HG02571 (cell line): ENCODE results near the gene CAV1.
A peak's percentile ranks its signal among the peaks of the same experiment; 100 is the strongest.
"Not testable (repeated sequence)": the region's sequence is repeated elsewhere in the genome, so short reads cannot be mapped to it uniquely, and the experiment has no call there.

Source experiments
- ATAC-seq: cut with Tn5 transposase; IDR thresholded peaks from one replicate; pipeline ENCODE4 v1.9.1; 2021; ENCODE audit warnings: mild to moderate bottlenecking, moderate library complexity; ENCODE audit not compliant: unreplicated experiment

CAV1 gene, protein sequence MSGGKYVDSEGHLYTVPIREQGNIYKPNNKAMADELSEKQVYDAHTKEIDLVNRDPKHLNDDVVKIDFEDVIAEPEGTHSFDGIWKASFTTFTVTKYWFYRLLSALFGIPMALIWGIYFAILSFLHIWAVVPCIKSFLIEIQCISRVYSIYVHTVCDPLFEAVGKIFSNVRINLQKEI

DNA sequence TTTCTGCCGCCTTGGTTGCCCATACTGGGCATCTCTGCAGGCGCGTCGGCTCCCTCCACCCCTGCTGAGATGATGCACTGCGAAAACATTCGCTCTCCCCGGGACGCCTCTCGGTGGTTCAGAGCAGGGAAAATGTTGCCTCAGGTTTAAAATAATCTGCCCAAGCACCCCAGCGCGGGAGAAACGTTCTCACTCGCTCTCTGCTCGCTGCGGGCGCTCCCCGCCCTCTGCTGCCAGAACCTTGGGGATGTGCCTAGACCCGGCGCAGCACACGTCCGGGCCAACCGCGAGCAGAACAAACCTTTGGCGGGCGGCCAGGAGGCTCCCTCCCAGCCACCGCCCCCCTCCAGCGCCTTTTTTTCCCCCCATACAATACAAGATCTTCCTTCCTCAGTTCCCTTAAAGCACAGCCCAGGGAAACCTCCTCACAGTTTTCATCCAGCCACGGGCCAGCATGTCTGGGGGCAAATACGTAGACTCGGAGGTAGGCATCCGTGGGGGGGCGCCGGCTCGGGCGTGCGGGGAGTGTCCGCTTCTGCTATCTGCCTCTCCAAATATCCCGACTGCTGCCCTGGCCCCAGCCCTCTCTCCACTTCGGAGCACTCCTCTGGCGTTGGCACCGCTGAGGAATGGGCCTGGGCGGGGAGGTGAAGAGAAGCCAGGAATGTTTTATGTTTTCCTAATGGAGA, at the start of gene CAV1:
CAV1 (plus strand) TSS at position 428 of the 689 bp plus-strand sequence; CDS start at position 455, 27 bp downstream.
- no peak for ATAC-seq

DNA sequence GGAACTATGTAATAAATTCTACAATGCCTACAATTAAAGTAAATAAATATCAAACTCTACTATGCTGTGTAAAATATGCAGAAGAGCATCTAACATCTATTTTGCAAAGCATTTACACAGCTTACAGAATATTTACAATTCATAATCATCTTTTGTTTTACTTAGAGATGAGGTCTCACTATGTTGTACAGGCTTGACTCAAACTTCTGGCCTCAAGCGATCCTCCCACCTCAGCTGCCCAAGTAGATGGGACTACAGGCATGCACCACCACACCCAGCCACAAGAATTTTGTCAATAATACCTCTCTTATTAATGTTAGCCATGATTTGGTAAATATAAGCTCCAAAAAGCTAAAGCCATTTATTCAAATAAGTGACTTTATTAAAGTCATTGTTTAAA, 47.2 kb upstream of the CAV1 start:
- ATAC-seq = no peak

DNA sequence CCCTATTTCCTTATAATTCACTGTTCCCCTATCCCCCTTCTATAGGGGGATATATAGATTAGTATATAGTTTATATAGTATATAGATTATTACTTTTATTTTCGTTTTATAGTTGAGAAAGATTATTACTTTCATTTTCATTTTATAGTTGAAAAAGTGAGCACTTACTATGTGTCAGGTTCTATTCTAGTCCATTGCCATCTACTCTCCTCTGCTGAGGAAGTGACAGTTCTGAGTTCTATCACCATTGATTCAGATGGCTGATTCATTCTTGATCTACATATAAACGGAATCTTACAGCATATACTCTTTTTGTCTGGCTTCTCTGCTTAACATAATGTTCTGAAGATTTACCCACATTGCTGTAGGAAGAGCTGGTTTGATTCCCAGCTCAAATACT, 46.0 kb upstream of the CAV1 start:
- no peak for ATAC-seq

DNA sequence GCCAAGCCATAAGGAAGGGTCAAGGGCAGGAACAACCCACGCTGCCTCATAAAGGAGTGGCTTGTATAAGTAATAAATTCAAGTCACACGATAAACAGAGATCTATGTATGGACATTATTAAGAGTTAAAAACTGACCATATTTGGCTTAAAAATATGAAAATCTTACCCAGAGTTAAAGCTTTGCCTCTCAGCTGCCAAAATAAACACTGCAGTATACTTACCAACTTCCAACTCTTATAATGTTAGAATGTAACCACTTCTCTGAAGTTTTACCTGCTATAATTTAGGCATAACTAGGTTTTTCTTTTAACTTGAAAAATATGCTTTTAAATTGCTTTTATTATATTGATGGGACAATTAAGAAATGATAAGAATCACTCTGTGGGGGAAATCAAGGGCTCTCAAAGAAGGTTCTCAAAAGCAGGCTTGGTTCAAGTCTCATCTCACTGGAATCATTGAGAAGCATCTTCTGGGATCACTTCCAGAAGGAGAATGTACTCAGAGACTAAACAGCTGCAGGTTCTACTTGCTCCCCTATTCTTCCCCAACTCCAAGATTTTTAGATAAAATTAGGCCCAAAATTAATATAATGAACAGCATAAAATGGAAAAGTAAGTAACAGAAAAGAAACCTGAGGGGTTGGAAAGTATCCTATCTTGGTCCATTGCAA, 41.4 kb upstream of the CAV1 start:
- ATAC-seq = no peak

DNA sequence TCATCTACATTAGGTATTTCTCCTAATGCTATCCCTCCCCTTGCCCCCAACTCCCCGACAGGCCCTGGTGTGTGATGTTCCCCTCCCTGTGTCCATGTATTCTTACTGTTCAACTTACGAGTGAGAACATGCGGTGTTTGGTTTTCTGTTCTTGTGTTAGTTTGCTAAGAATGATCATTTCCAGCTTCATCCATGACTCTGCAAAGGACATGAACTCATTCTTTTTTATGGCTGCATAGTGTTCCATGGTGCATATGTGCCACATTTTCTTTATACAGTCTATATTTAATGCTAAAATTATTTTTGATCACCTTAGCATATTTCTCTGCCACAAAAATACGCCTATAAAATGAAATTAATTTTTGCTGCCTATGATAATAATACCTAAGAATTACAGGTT, 40.4 kb upstream of the CAV1 start:
- ATAC-seq = not testable (repeated sequence)

DNA sequence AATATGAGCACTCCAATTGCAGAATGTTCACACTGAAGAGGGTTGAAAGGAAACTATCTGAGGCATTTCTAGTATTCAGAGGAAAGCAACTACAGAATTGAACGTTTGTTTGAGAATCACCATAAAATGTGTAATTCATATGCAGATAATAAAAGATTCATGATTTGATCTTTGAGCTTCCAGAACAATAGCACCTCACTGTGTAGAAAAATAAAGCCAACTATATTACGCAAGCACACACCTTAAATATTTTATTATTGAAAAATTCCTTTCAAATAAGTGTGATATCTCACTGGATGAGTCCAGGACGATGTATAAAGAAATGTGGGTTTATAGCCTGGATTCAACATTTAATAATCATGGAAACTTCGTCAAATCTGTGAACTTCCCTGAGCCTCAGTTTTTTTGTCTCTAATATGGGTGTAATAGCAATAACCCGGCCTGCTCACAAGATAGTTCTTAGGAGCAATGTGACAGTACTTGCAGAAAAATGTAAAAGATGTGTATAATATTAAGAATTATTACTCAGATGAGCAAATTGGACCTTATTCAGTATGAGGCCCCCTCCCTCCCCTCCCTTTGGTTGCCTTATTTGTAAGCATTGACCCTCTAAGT, 36.8 kb upstream of the CAV1 start:
- no peak for ATAC-seq

DNA sequence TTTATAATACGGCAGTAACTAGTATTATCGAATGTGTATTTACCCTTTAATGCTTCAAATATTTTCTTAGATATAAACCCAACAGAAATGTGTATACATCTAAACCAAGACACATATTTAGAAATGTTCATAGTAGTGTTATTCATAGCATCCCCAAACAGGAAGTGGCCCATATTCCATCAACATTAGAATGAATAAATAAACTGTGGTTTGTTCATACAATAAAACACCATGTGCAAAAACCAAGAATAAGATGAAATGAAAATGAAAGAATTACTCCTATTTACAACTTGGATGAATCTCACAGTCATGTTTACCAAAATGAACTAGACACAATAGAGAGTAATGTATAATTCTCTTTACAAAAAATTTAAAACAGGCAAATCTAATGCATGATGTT, 34.5 kb upstream of the CAV1 start:
- ATAC-seq = no peak

DNA sequence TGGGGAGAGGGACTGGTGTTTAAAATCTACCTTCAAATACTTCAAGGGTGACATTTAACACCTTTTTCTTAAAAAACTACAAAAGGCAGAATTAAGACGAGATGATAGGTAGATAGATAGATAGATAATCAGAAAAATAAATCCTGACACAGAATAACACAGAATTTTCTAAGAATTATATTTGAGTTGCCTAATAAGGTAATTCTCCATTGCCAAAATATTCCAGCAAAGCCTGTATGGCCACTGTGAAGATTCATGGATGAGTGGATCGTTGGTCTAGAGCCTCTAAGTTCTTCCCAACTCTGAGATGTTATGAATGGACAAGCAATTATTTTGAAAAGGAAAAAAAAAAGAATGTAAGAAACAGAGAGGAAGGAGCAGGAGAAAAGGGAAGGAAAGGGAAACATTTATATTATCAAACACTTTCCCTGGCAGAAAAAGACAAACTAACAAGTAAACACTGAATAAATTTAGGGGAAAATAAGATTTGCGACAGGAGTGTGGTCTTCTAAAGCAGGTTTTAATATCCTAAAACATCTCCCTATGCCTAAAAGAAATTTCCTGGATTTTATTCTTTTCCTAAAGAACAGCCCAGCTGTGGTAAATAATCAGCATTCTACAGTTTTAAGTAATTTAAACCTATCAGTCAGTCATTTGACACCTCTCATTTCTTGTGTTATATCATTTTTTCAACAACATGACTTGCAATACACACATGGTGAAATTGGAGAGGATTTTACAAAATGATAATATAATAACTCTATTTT, 32.8 kb upstream of the CAV1 start:
- ATAC-seq = no peak

DNA sequence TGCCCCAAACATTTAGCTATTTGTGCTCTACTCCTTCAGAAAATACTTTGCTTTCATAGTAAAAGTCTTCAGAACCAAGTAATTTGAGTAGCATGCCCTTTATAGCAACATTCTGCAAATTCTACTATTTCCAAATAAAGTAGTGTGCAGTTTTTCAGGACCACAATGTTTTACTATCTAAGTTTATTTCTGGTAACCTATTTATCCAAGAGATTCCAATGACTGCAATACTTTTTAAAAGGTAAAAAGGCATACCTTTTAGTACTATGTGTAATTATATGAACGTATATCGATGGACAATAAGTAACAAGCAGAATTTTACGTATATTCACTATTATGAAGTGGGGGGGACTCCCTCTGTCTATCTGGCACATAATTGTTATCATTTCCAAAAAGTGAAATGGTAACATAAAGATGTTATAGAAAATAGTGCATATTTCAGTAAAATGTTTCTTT, 32.2 kb upstream of the CAV1 start:
- no peak for ATAC-seq

DNA sequence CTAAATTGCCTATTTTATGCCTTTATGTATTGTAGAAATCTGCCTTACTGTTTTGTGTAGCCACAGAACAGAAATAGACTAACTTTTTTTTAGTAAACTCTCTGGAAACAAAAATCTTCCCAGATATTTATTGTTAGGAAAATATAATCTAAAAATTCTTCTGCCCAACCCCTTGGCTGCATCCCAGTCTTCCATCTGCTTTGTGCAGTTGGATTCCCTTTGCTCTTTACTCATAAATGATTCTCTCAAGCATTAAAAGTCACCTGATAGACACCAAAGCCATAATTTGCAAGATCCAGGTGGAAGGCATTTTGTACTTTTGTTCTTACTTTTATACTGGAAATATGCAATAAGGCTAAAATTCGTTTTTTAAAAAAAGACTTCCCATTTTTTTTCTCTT, 31.4 kb upstream of the CAV1 start:
- no peak for ATAC-seq

DNA sequence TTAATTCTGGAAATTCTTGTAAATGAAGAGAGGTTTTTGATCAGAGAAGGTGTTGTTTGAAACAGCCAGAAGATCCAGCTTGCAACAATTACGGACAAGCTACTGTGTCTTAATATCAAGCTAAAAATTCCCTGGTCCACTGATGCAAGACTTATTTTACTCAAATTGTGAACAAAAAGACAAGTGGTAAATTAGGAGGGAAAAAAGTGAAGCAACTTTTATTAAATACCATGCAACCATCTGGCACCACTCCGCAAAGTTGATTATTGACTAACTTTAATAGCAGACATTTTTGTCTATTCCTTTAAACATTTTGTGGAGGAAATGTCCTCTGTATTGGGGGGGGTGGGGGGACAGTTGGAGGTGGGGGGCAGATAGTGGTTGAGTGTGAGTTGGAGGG, 30.4 kb upstream of the CAV1 start:
- no peak for ATAC-seq

DNA sequence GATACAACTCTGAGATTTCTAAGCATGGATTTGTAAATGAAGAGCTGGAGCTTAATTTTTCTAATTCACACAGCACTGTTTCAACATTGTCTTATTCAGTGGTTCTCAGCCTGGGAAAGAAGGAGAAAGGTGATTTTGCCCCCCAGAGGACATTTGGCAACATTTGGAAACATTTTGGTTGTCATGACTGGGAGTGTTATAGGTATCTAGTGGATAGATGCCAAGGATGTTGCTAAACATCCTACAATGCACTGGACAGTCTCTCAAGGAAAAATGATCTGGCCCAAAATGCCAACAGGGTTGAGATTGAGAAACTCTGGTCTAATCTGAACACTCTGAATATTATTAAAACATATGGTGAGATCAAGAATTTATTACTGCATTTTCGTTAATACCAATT, 29.1 kb upstream of the CAV1 start:
- no peak for ATAC-seq

DNA sequence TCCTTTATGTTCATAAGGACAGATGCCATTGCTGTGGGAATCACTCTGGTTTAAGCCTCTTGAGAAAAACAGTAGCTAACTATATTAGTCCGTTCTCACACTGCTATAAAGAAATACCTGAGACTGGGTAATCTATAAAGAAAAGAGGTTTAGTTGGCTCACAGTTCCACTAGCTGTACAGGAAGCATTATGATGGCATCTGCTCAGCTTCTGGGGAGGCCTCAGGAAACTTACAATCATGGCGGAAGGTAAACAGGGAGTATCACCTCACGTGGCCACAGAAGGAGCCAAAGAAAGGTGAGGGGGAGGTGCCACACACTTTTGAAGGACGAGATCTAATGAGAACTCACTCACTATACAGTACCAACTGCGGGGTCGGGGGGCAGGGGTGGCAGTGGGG, 28.2 kb upstream of the CAV1 start:
- no peak for ATAC-seq

DNA sequence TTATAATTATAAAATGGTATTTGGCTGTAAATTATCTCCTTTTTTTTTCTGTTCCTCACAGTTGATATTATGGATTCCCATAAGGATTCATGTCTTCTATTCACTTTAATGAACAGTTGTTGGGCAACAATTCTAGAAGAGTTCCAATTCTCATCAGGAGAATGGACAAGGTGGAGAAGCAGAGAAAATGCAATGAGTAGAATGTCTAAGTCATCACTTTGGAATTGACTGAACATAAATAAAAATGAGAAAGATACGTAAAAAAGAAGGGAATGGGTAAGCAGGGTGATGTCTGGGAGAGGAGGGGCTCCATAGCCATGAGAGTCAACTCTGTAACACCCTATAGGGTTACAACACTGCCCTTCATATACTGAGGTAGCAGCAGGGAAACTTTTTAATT, 27.1 kb upstream of the CAV1 start:
- ATAC-seq = no peak

DNA sequence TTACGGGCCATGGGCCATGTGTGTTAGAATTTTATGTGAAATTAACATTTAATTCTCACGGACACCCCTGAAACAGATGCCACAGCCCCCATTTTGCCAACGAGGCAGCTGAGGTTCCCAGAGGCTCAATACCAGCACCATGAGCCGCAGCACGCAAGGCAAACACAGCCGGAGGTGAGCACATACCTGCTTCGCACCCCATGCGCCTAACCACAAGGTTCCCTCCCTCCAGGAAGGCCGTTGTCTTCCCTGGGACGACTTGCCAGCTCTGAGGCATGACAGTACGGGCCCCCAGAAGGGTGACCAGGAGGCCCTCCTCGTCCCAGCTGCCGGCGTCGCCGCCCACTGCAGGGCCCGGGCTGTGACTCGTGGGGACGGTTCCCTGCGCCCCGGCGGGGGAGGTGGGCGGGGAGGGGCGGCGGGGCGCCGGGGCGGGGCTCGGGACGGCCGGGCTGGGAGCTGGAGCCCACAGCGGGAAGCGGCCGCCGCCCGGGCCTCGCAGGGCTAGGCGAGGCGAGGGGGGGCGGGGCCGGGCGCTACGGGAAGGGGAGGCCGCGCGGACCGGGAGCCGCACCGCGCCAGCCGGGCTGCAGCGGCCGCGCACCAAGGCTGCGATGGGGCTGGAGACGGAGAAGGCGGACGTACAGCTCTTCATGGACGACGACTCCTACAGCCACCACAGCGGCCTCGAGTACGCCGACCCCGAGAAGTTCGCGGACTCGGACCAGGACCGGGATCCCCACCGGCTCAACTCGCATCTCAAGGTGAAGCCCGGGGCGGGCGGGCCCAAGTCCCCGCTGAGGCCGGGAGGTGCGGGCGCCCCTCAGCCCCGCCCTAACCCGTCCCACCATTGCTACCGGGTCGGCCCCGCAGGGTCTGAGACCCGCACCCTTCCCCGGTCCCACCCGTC, 25.4 kb upstream of the CAV1 start, which contains the start of gene CAV2:
CAV2 (plus strand) TSS at position 571 of the 910 bp plus-strand sequence; CDS start at position 615, 44 bp downstream.
- ATAC-seq = peak; percentile 50

DNA sequence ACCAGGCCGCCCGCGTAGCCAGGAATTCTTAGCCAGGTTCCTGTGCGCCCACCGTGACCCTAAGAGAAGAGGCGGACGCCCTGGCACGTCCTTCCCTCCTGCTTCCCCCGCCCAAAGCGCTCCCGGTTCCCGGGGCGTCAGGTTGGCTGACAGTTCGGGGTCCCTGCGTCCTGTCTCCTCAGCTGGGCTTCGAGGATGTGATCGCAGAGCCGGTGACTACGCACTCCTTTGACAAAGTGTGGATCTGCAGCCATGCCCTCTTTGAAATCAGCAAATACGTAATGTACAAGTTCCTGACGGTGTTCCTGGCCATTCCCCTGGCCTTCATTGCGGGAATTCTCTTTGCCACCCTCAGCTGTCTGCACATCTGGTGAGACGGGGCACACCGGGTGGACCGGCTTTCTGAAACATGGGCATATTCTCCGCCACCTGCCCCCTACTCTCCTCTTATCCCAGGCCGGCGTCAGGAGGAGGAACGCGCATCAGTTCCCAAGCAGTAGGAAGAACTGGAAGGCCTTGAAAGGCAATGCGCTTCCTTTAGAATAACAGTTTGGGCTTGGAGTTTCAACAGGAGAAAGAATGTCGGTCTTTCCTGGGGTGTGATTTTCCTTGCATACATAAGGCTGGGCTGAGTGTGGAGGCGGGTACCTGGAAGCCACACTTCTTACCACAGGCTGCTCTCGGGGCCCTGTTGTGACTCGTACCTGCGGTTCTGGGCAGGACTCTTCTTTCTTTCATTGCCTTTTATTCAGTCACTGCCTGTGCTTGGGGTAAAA, 24.6 kb upstream of the CAV1 start:
- peak; percentile 73 for ATAC-seq

DNA sequence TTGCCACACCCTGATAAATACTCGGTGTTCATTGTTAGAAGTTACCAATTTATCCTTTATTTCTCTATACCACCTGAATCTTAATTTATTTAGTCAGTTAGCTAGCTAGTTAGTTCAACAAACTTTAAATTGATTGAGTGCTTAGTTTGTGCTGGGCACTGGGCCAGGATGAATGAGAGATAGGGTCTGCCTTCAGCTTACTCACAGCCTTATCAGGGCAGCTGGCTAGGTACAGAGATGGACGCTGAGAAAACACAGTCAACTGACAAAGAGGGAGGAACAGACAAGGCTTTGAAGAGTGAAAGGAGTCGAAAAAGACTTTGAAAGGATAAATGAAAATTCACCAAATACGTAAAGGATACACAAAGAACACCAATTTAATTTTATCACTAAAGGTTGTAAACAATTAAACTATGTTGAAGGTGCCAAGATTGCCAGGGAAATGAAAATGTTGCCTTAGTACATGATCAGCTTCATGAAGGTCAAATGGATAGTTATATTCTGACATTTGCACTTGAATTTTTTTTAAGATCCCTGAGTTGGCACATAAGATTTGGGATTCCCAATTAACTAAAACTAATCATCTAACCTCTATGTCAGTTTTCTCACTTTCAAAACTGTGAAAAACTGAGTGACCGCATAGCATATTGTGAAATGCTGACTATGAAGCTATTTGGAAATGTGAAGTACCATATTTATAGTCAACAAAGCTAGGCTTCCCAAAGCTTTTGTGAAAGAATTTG, 23.2 kb upstream of the CAV1 start:
- ATAC-seq = no peak
